Vagina (tissue), 2 donors: ENCODE data around the gene MXD4. TPM values are rescaled to one million over a fixed set of nuclear protein-coding genes. Genes with fewer than 3 reads are reported as not detected.

ENCODE experiments used
- DNase-seq, 2 donors: peaks; one replicate each; pipeline ENCODE4 v3.0.0-alpha.2; 2017; ENCODE audit errors: extremely low spot score in 2 of 2
- H3K27ac ChIP-seq: fragments of 200-600 bp; sonication (generic); one replicate; pipeline ENCODE4 v1.5.1; 2019
- H3K27me3 ChIP-seq: fragments of 200-600 bp; sonication (generic); one replicate; pipeline ENCODE4 v1.5.1; 2019
- H3K36me3 ChIP-seq, 2 donors: fragments of 200-600 bp; sonication (generic); one replicate each; pipeline ENCODE4 v1.5.1; 2017 to 2019
- H3K4me1 ChIP-seq: fragments of 200-600 bp; sonication (generic); one replicate; pipeline ENCODE4 v1.5.1; 2019
- H3K4me3 ChIP-seq, 2 donors: fragments of 200-600 bp; sonication (generic); 1 replicate in 1 of 2; 2 replicates in 1 of 2; pipeline ENCODE4 v1.5.1; 2016 to 2019
- H3K9me3 ChIP-seq: fragments of 200-600 bp; sonication (generic); one replicate; pipeline ENCODE4 v1.5.1; 2019
- POLR2A ChIP-seq, 2 donors: fragments of 450-650 bp; IDR thresholded peaks; one replicate each; pipeline ENCODE4 v1.6.1; 2017; ENCODE audit warnings: antibody characterized with exemption in 2 of 2, mild to moderate bottlenecking in 2 of 2, moderate library complexity in 2 of 2
- POLR2AphosphoS5 ChIP-seq, 2 donors: sonication (generic); formaldehyde crosslinking; IDR thresholded peaks; one replicate each; pipeline ENCODE4 v1.9.0; 2017; ENCODE audit warnings: antibody characterized with exemption in 2 of 2, mild to moderate bottlenecking in 2 of 2, low read depth in 1 of 2; ENCODE audit not compliant: insufficient read depth in 1 of 2
- intact Hi-C: fragments of 100-400 bp; cut with DNase I; formaldehyde crosslinking; loops from one replicate; pipeline ENCODE4 v1.15.1; 2023
- total RNA-seq: library from RNA; depleted of rRNA; stranded (reverse); fragments of >200 nt; gene quantifications from one replicate; pipeline ENCODE4 v1.2.3, GENCODE V29; 2016
- TF ChIP-seq, protein P1 (sequence below), 3 experiments: fragments of 450-650 bp in 2 of 3; fragments of 200-600 bp in 1 of 3; sonication (generic) in 1 of 3; IDR thresholded peaks; one replicate each; pipeline ENCODE4 v1.5.1; 2017 to 2019; ENCODE audit warnings: antibody characterized with exemption in 3 of 3, mild to moderate bottlenecking in 2 of 3, moderate library complexity in 2 of 3

Gene MXD4
- total RNA-seq, 1 donor from 2014 or later: 27.5 TPM

DNA sequence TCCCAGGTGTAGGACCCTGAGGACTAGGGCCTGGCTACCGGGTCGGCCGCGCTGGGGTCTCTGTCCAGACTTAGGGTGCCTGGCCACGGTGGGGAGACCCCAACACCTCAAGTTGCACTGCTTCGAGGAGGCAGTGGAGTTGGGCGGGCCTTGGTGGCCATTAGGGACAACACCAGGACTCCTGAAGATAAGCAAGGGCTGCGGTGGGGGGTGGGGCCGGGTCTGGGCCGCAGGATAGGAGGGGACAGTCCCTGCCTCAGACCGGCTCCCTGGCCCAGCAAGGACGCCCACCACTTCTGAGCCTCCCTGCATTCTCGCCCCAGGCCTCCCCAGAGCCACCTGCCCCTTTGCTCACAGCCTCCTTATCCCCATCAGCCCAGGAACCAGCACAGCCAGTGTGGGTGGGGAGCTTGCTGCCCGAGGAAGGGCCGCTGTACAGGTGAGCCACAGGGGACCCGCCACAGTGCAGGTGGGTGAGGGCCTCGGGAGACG is 5.5 kb upstream of the MXD4 start:
- H3K36me3 ChIP-seq: no peaks in the 10 kb centered on the region
- DNase-seq: no peak
- no peaks in the 10 kb centered on the region for H3K9me3 ChIP-seq
- H3K4me3 ChIP-seq: no peak overlapping the region
- intact Hi-C loops: loop anchor here (10.0 kb wide), 1 partner anchor 147 kb away; the partner anchor contains the start of genes CFAP99 and ZFYVE28
- TF ChIP-seq POLR2A (IDR thresholded peaks at IDR 0.05): no peak
- TF ChIP-seq, protein P1, sequence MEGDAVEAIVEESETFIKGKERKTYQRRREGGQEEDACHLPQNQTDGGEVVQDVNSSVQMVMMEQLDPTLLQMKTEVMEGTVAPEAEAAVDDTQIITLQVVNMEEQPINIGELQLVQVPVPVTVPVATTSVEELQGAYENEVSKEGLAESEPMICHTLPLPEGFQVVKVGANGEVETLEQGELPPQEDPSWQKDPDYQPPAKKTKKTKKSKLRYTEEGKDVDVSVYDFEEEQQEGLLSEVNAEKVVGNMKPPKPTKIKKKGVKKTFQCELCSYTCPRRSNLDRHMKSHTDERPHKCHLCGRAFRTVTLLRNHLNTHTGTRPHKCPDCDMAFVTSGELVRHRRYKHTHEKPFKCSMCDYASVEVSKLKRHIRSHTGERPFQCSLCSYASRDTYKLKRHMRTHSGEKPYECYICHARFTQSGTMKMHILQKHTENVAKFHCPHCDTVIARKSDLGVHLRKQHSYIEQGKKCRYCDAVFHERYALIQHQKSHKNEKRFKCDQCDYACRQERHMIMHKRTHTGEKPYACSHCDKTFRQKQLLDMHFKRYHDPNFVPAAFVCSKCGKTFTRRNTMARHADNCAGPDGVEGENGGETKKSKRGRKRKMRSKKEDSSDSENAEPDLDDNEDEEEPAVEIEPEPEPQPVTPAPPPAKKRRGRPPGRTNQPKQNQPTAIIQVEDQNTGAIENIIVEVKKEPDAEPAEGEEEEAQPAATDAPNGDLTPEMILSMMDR (IDR thresholded peaks at IDR 0.05): no peak
- TF ChIP-seq POLR2AphosphoS5 (IDR thresholded peaks at IDR 0.05; ENCODE audit: insufficient read depth in 1 of 2, low read depth in 1 of 2): no peak
- no peaks in the 10 kb centered on the region for H3K27me3 ChIP-seq
- H3K27ac ChIP-seq: no peak overlapping the region
- H3K4me1 ChIP-seq: peaks cover 21% of the 10 kb centered on the region

DNA sequence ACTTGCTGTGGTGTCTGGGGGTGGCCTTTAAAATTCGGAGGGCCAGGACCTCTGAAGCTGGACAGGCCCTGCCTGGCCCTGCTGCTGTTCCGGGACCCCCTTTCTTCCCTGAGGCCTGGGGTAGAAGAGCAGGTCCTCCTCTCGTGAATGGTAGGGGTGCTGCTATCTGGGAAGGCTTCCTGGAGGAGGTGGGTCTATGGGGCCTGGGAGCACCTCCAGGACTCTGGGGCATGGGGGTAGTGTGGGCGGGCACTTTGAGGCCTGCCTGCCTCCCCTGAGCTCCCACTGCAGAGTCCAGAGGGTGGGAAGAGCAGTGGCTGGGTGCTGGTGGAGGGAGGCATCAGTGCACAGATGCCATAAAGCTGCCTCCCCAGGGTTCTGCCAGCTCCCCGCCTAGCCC is 4.9 kb upstream of the MXD4 start:
- no peak for DNase-seq
- intact Hi-C loops: loop anchor here (10.0 kb wide), 1 partner anchor 148 kb away; the partner anchor contains the start of genes CFAP99 and ZFYVE28
- no peak overlapping the region for H3K4me3 ChIP-seq
- peaks cover 21% of the 10 kb centered on the region for H3K4me1 ChIP-seq
- no peaks in the 10 kb centered on the region for H3K9me3 ChIP-seq
- TF ChIP-seq POLR2AphosphoS5 (IDR thresholded peaks at IDR 0.05; ENCODE audit: insufficient read depth in 1 of 2, low read depth in 1 of 2) (no peak), POLR2A (IDR thresholded peaks at IDR 0.05) (no peak)
- TF ChIP-seq, protein P1 (IDR thresholded peaks at IDR 0.05): no peak
- peak overlapping the region; percentile 77 for H3K27ac ChIP-seq
- H3K27me3 ChIP-seq: no peaks in the 10 kb centered on the region
- no peaks in the 10 kb centered on the region for H3K36me3 ChIP-seq

DNA sequence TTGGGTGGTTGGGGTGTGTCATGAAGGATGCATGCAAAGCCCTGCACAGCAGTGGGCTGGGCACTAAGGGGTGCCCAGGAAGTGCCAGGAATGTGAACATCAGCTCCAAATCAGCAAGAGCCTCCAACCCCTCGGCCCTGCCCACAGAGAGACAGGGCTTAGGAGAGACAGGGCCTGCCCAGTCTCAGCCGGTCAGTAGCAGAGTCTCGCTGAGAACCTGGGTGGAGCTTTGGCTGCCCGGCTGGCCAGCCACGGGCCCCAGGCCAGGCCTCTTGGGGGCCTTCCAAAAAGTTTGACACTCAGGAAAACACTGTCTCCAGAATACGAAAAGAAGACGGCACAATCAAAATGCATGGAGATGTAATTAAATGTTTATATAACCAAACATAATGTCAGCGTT is 4.3 kb upstream of the MXD4 start:
- no peaks in the 10 kb centered on the region for H3K27me3 ChIP-seq
- TF ChIP-seq, protein P1 (IDR thresholded peaks at IDR 0.05): no peak
- TF ChIP-seq POLR2AphosphoS5 (IDR thresholded peaks at IDR 0.05; ENCODE audit: insufficient read depth in 1 of 2, low read depth in 1 of 2): peak; percentile 13 to 24
- no peak for TF ChIP-seq POLR2A (IDR thresholded peaks at IDR 0.05)
- no peak for DNase-seq
- no peaks in the 10 kb centered on the region for H3K36me3 ChIP-seq
- H3K9me3 ChIP-seq: no peaks in the 10 kb centered on the region
- H3K4me1 ChIP-seq: peaks cover 21% of the 10 kb centered on the region
- intact Hi-C loops: loop anchor here (10.0 kb wide), 1 partner anchor 149 kb away; the partner anchor contains the start of genes CFAP99 and ZFYVE28
- H3K4me3 ChIP-seq: no peak overlapping the region
- H3K27ac ChIP-seq: peak overlapping the region; percentile 77

DNA sequence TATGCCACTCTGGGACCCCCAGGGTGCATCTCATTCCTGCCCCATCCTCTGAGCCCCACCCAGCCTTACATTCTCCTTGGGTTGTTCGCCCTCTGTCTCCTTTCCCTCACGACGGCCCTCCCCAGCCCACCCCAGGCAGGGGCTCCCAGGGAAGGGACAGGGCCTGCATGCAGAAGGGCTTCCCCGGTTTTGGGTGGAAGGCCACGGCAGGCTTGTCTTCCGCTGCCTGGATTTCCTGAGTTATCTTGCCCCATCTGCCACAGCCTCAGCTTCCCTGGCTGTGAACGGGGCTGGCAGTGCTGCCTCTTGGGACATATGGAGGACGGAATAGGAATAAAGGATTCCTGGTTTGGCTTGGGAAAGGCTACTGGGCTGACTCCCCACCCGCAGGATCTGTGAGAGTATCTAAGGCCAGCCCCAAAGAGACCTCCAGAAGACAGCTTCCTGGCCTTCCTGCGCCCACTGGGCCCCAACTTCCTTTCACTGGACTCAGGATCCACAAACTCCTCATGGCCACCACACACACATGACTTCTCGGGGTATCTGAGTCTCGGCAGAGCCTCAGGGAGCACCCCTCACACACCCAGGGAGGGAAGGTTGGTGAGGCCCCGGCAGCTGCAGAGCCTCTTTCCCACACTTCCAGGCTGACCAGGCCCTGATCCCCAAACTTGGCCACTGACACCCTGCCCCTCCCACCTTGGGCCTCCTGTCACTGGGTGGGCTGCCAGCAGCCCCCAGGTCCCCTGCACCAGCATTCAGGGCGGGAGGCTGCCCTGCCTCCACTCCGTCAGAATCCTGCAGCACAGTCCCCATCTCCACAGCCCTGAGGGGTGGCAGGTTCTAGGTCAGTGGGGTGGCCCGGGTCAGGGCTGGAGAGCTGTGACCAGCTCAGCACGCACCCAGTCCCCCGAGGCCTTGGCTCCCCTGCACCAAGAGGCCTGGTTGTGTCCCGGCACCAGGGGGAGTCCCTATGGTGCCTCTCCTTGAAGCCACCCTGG is 3.5 kb upstream of the MXD4 start:
- Histone ChIP-seq H3K4me3 (no peak overlapping the region), H3K36me3 (no peaks in the 10 kb centered on the region), H3K27ac (peak overlapping the region; percentile 77), H3K9me3 (no peaks in the 10 kb centered on the region), H3K4me1 (peaks cover 28% of the 10 kb centered on the region), H3K27me3 (no peaks in the 10 kb centered on the region)
- no peak for TF ChIP-seq POLR2A (IDR thresholded peaks at IDR 0.05)
- no peak for TF ChIP-seq POLR2AphosphoS5 (IDR thresholded peaks at IDR 0.05; ENCODE audit: insufficient read depth in 1 of 2, low read depth in 1 of 2)
- TF ChIP-seq, protein P1 (IDR thresholded peaks at IDR 0.05): no peak
- intact Hi-C loops: loop anchor here (10.0 kb wide), 1 partner anchor 149 kb away; the partner anchor contains the start of genes CFAP99 and ZFYVE28
- no peak for DNase-seq
